HCT116 (cell line): Measurements from ENCODE around the gene KSR2.

Experiments
- ELF1 ChIP-seq: IDR thresholded peaks from 2 replicates; pipeline ENCODE4 v1.6.1; 2012; ENCODE audit warnings: low read depth, borderline replicate concordance
- EZH2 ChIP-seq: fragments of 200-600 bp; sonication (generic); IDR thresholded peaks from 2 replicates; pipeline ENCODE4 v1.6.1; 2017; ENCODE audit warnings: antibody characterized with exemption, mixed run types
- EZH2phosphoT487 ChIP-seq: fragments of 200-600 bp; IDR thresholded peaks from 2 replicates; pipeline ENCODE4 v1.6.1; 2018; ENCODE audit warnings: antibody characterized with exemption, borderline replicate concordance
- POLR2A ChIP-seq: IDR thresholded peaks from 2 replicates; pipeline ENCODE4 v1.7.0; 2011; ENCODE audit warnings: borderline replicate concordance; ENCODE audit not compliant: insufficient read depth, insufficient read length; ENCODE audit errors: extremely low read depth
- POLR2AphosphoS5 ChIP-seq: IDR thresholded peaks from 2 replicates; pipeline ENCODE4 v1.6.1; 2011; ENCODE audit warnings: mild to moderate bottlenecking, low read depth, low read length, moderate library complexity
- SIN3A ChIP-seq: IDR thresholded peaks from 2 replicates; pipeline ENCODE4 v1.6.1; 2012; ENCODE audit warnings: low read depth
- SP1 ChIP-seq: IDR thresholded peaks from 2 replicates; pipeline ENCODE4 v1.6.1; 2012; ENCODE audit warnings: low read depth
- TF ChIP-seq, protein P1 (sequence below), 3 experiments: fragments of 200-600 bp in 1 of 3; sonication (generic) in 1 of 3; IDR thresholded peaks in 2 of 3; conservative IDR thresholded peaks in 1 of 3; 2 replicates each; pipeline ENCODE4 v1.5.1; 2012 to 2017; ENCODE audit warnings: low read depth in 2 of 3, low read length in 2 of 3, antibody characterized with exemption in 1 of 3, borderline replicate concordance in 1 of 3, control low read depth in 1 of 3, mild to moderate bottlenecking in 1 of 3, mixed read lengths in 1 of 3, mixed run types in 1 of 3, moderate library complexity in 1 of 3; ENCODE audit not compliant: insufficient read depth in 1 of 3
- TF ChIP-seq, protein P2 (sequence below): IDR thresholded peaks from 2 replicates; pipeline ENCODE4 v1.6.1; 2012; ENCODE audit warnings: low read depth
- TF ChIP-seq, protein P3 (sequence below): IDR thresholded peaks from 2 replicates; pipeline ENCODE4 v1.6.1; 2012

- TF ChIP-seq ELF1 (no peak), EZH2 (no peak), POLR2A (no peak), EZH2phosphoT487 (no peak), SP1 (no peak), SIN3A (no peak), POLR2AphosphoS5 (no peak)
- TF ChIP-seq, protein P1, sequence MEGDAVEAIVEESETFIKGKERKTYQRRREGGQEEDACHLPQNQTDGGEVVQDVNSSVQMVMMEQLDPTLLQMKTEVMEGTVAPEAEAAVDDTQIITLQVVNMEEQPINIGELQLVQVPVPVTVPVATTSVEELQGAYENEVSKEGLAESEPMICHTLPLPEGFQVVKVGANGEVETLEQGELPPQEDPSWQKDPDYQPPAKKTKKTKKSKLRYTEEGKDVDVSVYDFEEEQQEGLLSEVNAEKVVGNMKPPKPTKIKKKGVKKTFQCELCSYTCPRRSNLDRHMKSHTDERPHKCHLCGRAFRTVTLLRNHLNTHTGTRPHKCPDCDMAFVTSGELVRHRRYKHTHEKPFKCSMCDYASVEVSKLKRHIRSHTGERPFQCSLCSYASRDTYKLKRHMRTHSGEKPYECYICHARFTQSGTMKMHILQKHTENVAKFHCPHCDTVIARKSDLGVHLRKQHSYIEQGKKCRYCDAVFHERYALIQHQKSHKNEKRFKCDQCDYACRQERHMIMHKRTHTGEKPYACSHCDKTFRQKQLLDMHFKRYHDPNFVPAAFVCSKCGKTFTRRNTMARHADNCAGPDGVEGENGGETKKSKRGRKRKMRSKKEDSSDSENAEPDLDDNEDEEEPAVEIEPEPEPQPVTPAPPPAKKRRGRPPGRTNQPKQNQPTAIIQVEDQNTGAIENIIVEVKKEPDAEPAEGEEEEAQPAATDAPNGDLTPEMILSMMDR (IDR thresholded peaks at IDR 0.05 in 2 of 3, conservative IDR thresholded peaks at IDR 0.05 in 1 of 3; ENCODE audit: borderline replicate concordance in 1 of 3, insufficient read depth in 1 of 3, low read depth in 2 of 3, low read length in 2 of 3), result no peak
- TF ChIP-seq, protein P2, sequence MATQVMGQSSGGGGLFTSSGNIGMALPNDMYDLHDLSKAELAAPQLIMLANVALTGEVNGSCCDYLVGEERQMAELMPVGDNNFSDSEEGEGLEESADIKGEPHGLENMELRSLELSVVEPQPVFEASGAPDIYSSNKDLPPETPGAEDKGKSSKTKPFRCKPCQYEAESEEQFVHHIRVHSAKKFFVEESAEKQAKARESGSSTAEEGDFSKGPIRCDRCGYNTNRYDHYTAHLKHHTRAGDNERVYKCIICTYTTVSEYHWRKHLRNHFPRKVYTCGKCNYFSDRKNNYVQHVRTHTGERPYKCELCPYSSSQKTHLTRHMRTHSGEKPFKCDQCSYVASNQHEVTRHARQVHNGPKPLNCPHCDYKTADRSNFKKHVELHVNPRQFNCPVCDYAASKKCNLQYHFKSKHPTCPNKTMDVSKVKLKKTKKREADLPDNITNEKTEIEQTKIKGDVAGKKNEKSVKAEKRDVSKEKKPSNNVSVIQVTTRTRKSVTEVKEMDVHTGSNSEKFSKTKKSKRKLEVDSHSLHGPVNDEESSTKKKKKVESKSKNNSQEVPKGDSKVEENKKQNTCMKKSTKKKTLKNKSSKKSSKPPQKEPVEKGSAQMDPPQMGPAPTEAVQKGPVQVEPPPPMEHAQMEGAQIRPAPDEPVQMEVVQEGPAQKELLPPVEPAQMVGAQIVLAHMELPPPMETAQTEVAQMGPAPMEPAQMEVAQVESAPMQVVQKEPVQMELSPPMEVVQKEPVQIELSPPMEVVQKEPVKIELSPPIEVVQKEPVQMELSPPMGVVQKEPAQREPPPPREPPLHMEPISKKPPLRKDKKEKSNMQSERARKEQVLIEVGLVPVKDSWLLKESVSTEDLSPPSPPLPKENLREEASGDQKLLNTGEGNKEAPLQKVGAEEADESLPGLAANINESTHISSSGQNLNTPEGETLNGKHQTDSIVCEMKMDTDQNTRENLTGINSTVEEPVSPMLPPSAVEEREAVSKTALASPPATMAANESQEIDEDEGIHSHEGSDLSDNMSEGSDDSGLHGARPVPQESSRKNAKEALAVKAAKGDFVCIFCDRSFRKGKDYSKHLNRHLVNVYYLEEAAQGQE, result no peak
- TF ChIP-seq, protein P3, sequence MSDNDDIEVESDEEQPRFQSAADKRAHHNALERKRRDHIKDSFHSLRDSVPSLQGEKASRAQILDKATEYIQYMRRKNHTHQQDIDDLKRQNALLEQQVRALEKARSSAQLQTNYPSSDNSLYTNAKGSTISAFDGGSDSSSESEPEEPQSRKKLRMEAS, result no peak
These were observed 76.3 kb downstream of the KSR2 start for GRCh38 chr12:117892441-117892840.
